Ovary (tissue), 9 donors: ENCODE measurements around the gene RFX8. TPM values are rescaled to one million over a fixed set of nuclear protein-coding genes. Genes with fewer than 3 reads are reported as not detected.
"Not testable (repeated sequence)": the region's sequence is repeated elsewhere in the genome, so short reads cannot be mapped to it uniquely, and the experiment has no call there.

Source experiments
- DNase-seq, 5 donors: peaks; one replicate each; pipeline ENCODE4 v3.0.0-alpha.2; 2019 to 2020
- H3K27ac ChIP-seq, 2 donors: fragments of 200-600 bp; one replicate each; pipeline versions ENCODE4 v1.5.1 to v1.8.0; 2019 to 2022
- H3K27me3 ChIP-seq: fragments of 200-600 bp; one replicate; pipeline ENCODE4 v1.8.0; 2022
- H3K36me3 ChIP-seq: fragments of 200-600 bp; sonication (generic); one replicate; pipeline ENCODE4 v1.5.1; 2019
- H3K4me1 ChIP-seq: one replicate; pipeline ENCODE4 v1.8.1; 2013; ENCODE audit warnings: mild to moderate bottlenecking, moderate library complexity; ENCODE audit not compliant: insufficient read depth
- H3K4me3 ChIP-seq: fragments of 200-600 bp; sonication (generic); one replicate; pipeline ENCODE4 v1.5.1; 2017
- H3K9me3 ChIP-seq, 2 donors: fragments of 200-600 bp in 1 of 2; sonication (generic) in 1 of 2; one replicate each; pipeline versions ENCODE4 v1.5.1 to v1.8.1; 2013 to 2019; ENCODE audit warnings: mild to moderate bottlenecking in 1 of 2, moderate library complexity in 1 of 2
- EP300 ChIP-seq: sonication (generic); formaldehyde crosslinking; IDR thresholded peaks from one replicate; pipeline ENCODE4 v1.6.1; 2017; ENCODE audit warnings: antibody characterized with exemption
- POLR2A ChIP-seq: fragments of 450-650 bp; IDR thresholded peaks from one replicate; pipeline ENCODE4 v1.6.1; 2017; ENCODE audit warnings: antibody characterized with exemption, mild to moderate bottlenecking, moderate library complexity
- WGBS, 3 donors: extraction: QIAGEN DNeasy Blood & Tissue Kit in 1 of 3; methylation state at CpG; one replicate each; pipeline versions ENCODE4 v1.1.5 to v1.1.7; 2013 to 2017; 5-methylcytosine and 5-hydroxymethylcytosine counted together
- intact Hi-C, 4 donors: fragments of 100-400 bp; cut with DNase I; formaldehyde crosslinking; loops; one replicate each; pipeline versions ENCODE4 v1.11.0 to v1.15.1; 2022 to 2023
- polyA plus RNA-seq, 2 donors: library from polyadenylated mRNA; stranded (reverse); fragments of 200-250 nt in 1 of 2; fragments of 350-450 nt in 1 of 2; fragmentation: Illumina TruSeq in 1 of 2; extraction: RNeasy Lipid Tissue Mini Kit (QIAGEN cat#74804) in 1 of 2; gene quantifications; one replicate each; pipeline ENCODE4 v1.2.3, GENCODE V29; 2013 to 2014
- total RNA-seq, 7 donors: library from RNA; depleted of rRNA in 2 of 7; stranded (reverse); fragments of >200 nt in 2 of 7; fragmentation: NEBNext Ultra II Directional in 3 of 7; extraction: Animal tissue kit (Norgen Biotek cat#: 25700) in 3 of 7; gene quantifications; one replicate each; pipeline versions ENCODE4 v1.1.0 to v1.2.4, GENCODE V29; 2016 to 2023
- TF ChIP-seq, protein P1 (sequence below), 3 donors: fragments of 450-650 bp in 2 of 3; fragments of 200-600 bp in 1 of 3; IDR thresholded peaks; one replicate each; pipeline versions ENCODE4 v1.5.1 to v1.8.0; 2016 to 2022; ENCODE audit warnings: antibody characterized with exemption in 3 of 3, mild to moderate bottlenecking in 1 of 3
- donor health status: DM: no; HTN: no; CAD: no; lungs with moderate emphysema.
- donor health status: DM: no; HTN: no; CAD: no.
- donor health status: Bipolar disorder and iron deficiency.
- donor health status: DM: yes; HTN: yes; CAD: no.
- donor health status: DM: no; HTN: no; CAD: no.
- donor health status: DM: yes; HTN: yes; CAD: no.

Gene RFX8
- total and polyA plus RNA-seq, 9 donors, result 0.05 to 1.7 (median 0.38) TPM

DNA sequence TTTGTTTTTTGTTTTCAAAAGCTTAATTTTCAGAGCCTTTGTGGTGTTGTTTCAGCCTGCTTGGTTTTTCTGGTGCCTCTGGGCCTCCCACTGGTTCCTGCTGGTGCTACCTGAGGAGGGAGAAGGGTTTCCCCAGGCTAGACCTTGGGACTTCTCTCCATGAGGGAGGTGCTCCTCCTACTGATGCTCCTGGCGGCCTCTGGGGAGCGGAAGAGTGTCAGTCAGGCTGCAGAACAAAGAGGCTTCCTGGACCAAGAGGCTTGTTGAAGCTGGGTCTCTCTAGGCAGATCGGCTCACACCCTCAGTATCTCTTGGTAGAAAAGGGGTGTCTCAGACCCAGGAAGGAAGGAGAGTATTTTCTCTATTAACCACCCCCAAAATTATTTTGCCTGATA is 32.2 kb downstream of the RFX8 start:
- Histone ChIP-seq H3K27ac (no peak overlapping the region), H3K4me3 (no peak overlapping the region), H3K4me1 (peaks cover 6% of the 10 kb centered on the region), H3K9me3 (no peaks in the 10 kb centered on the region), H3K36me3 (no peaks in the 10 kb centered on the region), H3K27me3 (no peaks in the 10 kb centered on the region)
- no peak for DNase-seq
- TF ChIP-seq POLR2A (no peak), EP300 (no peak)
- TF ChIP-seq, protein P1, sequence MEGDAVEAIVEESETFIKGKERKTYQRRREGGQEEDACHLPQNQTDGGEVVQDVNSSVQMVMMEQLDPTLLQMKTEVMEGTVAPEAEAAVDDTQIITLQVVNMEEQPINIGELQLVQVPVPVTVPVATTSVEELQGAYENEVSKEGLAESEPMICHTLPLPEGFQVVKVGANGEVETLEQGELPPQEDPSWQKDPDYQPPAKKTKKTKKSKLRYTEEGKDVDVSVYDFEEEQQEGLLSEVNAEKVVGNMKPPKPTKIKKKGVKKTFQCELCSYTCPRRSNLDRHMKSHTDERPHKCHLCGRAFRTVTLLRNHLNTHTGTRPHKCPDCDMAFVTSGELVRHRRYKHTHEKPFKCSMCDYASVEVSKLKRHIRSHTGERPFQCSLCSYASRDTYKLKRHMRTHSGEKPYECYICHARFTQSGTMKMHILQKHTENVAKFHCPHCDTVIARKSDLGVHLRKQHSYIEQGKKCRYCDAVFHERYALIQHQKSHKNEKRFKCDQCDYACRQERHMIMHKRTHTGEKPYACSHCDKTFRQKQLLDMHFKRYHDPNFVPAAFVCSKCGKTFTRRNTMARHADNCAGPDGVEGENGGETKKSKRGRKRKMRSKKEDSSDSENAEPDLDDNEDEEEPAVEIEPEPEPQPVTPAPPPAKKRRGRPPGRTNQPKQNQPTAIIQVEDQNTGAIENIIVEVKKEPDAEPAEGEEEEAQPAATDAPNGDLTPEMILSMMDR (IDR thresholded peaks at IDR 0.05), result no peak
- intact Hi-C loops, result loop anchor here in 1 of 4 donors (10.0 kb wide), 1 partner anchor 72 kb away; no protein-coding TSS in a partner anchor
- 88 to 94% (median 88%) methylated on average over 3 of the region's 3 CpGs for WGBS, 3 donors

- 63 to 71% (median 65%) methylated on average over 1 of the region's 1 CpG for WGBS, 3 donors
- Histone ChIP-seq H3K4me1 (peaks cover 6% of the 10 kb centered on the region), H3K27ac (peak overlapping the region in 1 of 2 donors; percentile 46), H3K27me3 (no peaks in the 10 kb centered on the region), H3K9me3 (no peaks in the 10 kb centered on the region), H3K36me3 (no peaks in the 10 kb centered on the region), H3K4me3 (no peak overlapping the region)
- intact Hi-C loops, result loop anchor here in 1 of 4 donors (10.0 kb wide), 1 partner anchor 73 kb away; no protein-coding TSS in a partner anchor
- DNase-seq, result no peak
- TF ChIP-seq EP300 (no peak), POLR2A (no peak)
- TF ChIP-seq, protein P1 (IDR thresholded peaks at IDR 0.05), result no peak
Measured at GRCh38 chr2:101442042-101442666, 32.8 kb downstream of the RFX8 start.

DNA sequence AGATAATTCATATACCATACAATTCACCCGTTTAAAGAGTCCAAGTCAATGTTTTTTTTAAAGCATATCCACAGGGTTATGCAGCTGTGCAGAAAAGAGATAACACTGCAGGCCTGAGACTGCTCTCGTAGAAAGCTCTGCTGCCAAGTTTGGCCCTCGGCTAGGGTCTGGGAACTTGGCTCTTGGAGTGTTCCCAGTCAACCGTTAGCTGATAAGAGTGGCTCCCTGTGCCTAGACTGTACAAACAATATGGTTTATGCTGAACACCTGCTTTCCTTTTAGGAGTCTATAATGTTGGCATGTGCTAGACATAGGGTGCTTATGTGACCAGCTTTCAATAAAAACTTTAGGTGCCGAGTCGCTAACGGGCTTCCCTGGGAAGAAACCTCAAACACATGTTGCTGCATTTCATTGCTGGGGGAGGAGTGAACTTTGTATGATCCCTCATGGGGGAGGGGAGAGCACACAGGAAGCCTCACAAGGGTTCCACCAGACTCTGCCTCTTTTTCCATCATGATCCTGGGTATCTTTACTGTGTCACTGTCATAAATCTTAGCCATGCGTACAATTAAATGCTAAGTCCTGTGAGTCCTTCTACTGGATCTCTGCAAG is 34.7 kb downstream of the RFX8 start:
- Histone ChIP-seq H3K36me3 (no peaks in the 10 kb centered on the region), H3K4me1 (peaks cover 10% of the 10 kb centered on the region), H3K4me3 (no peak overlapping the region), H3K27ac (no peak overlapping the region), H3K27me3 (no peaks in the 10 kb centered on the region), H3K9me3 (no peaks in the 10 kb centered on the region)
- no peak for TF ChIP-seq EP300
- TF ChIP-seq, protein P1 (IDR thresholded peaks at IDR 0.05), result no peak
- TF ChIP-seq POLR2A, result no peak
- peak in 4 of 5 donors; percentile 45 to 73 (median 62) for DNase-seq
- WGBS, 3 donors, result 13 to 19% (median 14%) methylated on average over 8 of the region's 8 CpGs
- intact Hi-C loops, result loop anchor here in 1 of 4 donors (10.0 kb wide), 1 partner anchor 75 kb away; no protein-coding TSS in a partner anchor

- no peaks in the 10 kb centered on the region for H3K9me3 ChIP-seq
- H3K27ac ChIP-seq, result no peak overlapping the region
- H3K36me3 ChIP-seq, result no peaks in the 10 kb centered on the region
- H3K27me3 ChIP-seq, result no peaks in the 10 kb centered on the region
- TF ChIP-seq, protein P1 (IDR thresholded peaks at IDR 0.05), result no peak
- no peak for TF ChIP-seq EP300
- no peak for TF ChIP-seq POLR2A
- no peak overlapping the region for H3K4me3 ChIP-seq
- 75 to 85% (median 78%) methylated on average over 10 of the region's 10 CpGs for WGBS, 3 donors
- no peak for DNase-seq
- H3K4me1 ChIP-seq, result peaks cover 10% of the 10 kb centered on the region
- intact Hi-C loops, result loop anchor here in 1 of 4 donors (10.0 kb wide), 1 partner anchor 75 kb away; no protein-coding TSS in a partner anchor
Measured at GRCh38 chr2:101439716-101440115, 35.2 kb downstream of the RFX8 start.

GRCh38 chr2:101438555-101438954 is 36.4 kb downstream of the RFX8 start:
- H3K4me3 ChIP-seq, H3K27ac ChIP-seq, H3K36me3 ChIP-seq, H3K9me3 ChIP-seq, intact Hi-C loops, DNase-seq, H3K27me3 ChIP-seq: not testable (repeated sequence)
- H3K4me1 ChIP-seq, result peaks cover 10% of the 10 kb centered on the region
- WGBS, 3 donors, result 70 to 92% (median 73%) methylated on average over 4 of the region's 4 CpGs
